SK-N-SH (cell line): ENCODE data around the gene MYLK. TPM values are rescaled to one million over a fixed set of nuclear protein-coding genes. Genes with fewer than 3 reads are reported as not detected.
A peak's percentile ranks its signal among the peaks of the same experiment; 100 is the strongest.

ENCODE experiments used
- CTCF ChIA-PET: fragments of 300-600, 350-600 bp; formaldehyde crosslinking; extraction: SDS; loops from one replicate; lab custom pipeline; 2021; lab: Yijun Ruan, JAX
- POLR2A ChIA-PET: fragments of 350-600 bp; sonication (Branson Sonifier 250); formaldehyde crosslinking; extraction: SDS; loops from one replicate; lab custom pipeline; 2020; ENCODE audit warnings: antibody characterized with exemption, inconsistent platforms; lab: Yijun Ruan, JAX
- DNase-seq: peaks from one replicate; pipeline ENCODE4 v3.0.0; 2012
- H2AFZ ChIP-seq: fragments of 200-600 bp; sonication (generic); 2 replicates; pipeline ENCODE4 v1.8.1; 2016; ENCODE audit warnings: antibody characterized with exemption, mild to moderate bottlenecking, low read depth
- H3F3A ChIP-seq: fragments of 200-600 bp; sonication (generic); replicated peaks from 2 replicates; pipeline ENCODE3; 2016; ENCODE audit warnings: antibody characterized with exemption, mild to moderate bottlenecking; ENCODE audit not compliant: insufficient read depth
- H3K27ac ChIP-seq, 2 experiments: fragments of 200-500 bp in 1 of 2; fragments of 200-600 bp in 1 of 2; sonication (Bioruptor generic) in 1 of 2; sonication (generic), shearing (Covaris generic) in 1 of 2; 2 replicates each; pipeline versions ENCODE4 v1.5.1 to v1.6.1; 2014 to 2016; ENCODE audit warnings: low read depth in 2 of 2, inconsistent platforms in 1 of 2, low read length in 1 of 2, mild to moderate bottlenecking in 1 of 2, mixed read lengths in 1 of 2
- H3K27me3 ChIP-seq: fragments of 200-600 bp; sonication (generic), shearing (Covaris generic); 2 replicates; pipeline ENCODE4 v1.6.1; 2016; ENCODE audit warnings: mixed run types; ENCODE audit not compliant: insufficient read depth
- H3K36me3 ChIP-seq, 2 experiments: fragments of 200-500 bp in 1 of 2; fragments of 200-600 bp in 1 of 2; sonication (Bioruptor generic) in 1 of 2; sonication (generic) in 1 of 2; replicated peaks in 1 of 2; 2 replicates each; pipeline versions ENCODE3 to v1.5.1; 2014 to 2016; ENCODE audit warnings: low read length in 1 of 2, mild to moderate bottlenecking in 1 of 2; ENCODE audit not compliant: insufficient read depth in 2 of 2, control insufficient read depth in 1 of 2
- H3K4me1 ChIP-seq, 2 experiments: fragments of 200-500 bp in 1 of 2; fragments of 200-600 bp in 1 of 2; sonication (Bioruptor generic) in 1 of 2; sonication (generic), shearing (Covaris generic) in 1 of 2; 2 replicates each; pipeline versions ENCODE4 v1.5.1 to v1.6.1; 2014 to 2016; ENCODE audit warnings: low read depth in 1 of 2, low read length in 1 of 2, mixed run types in 1 of 2; ENCODE audit not compliant: insufficient read depth in 2 of 2, control insufficient read depth in 1 of 2
- H3K4me2 ChIP-seq: fragments of 200-600 bp; sonication (generic), shearing (Covaris generic); 2 replicates; pipeline ENCODE4 v1.6.1; 2017; ENCODE audit warnings: mixed run types
- H3K4me3 ChIP-seq, 2 experiments: fragments of 200-500 bp in 1 of 2; fragments of 200-600 bp in 1 of 2; sonication (Bioruptor generic) in 1 of 2; sonication (generic), shearing (Covaris generic) in 1 of 2; 2 replicates each; pipeline versions ENCODE4 v1.5.1 to v1.8.1; 2014 to 2016; ENCODE audit warnings: low read depth in 2 of 2, inconsistent platforms in 1 of 2, low read length in 1 of 2, mild to moderate bottlenecking in 1 of 2, mixed read lengths in 1 of 2, moderate library complexity in 1 of 2
- H3K79me2 ChIP-seq: fragments of 200-600 bp; sonication (generic); 2 replicates; pipeline ENCODE4 v1.8.1; 2017; ENCODE audit warnings: mild to moderate bottlenecking; ENCODE audit not compliant: insufficient read depth
- H3K9ac ChIP-seq: fragments of 200-600 bp; sonication (generic); 2 replicates; pipeline ENCODE4 v1.6.1; 2017; ENCODE audit warnings: mixed run types
- H3K9me2 ChIP-seq: fragments of 200-600 bp; sonication (generic); 2 replicates; pipeline ENCODE4 v1.6.1; 2017; ENCODE audit warnings: mixed run types
- H3K9me3 ChIP-seq: fragments of 200-600 bp; sonication (generic); 2 replicates; pipeline ENCODE4 v1.6.1; 2017; ENCODE audit warnings: mixed run types, mild to moderate bottlenecking, moderate library complexity
- H4K20me1 ChIP-seq: fragments of 200-600 bp; sonication (generic); 2 replicates; pipeline ENCODE4 v1.6.1; 2017; ENCODE audit warnings: mild to moderate bottlenecking, mixed run types; ENCODE audit not compliant: insufficient read depth
- CTCF ChIP-seq: fragments of 200-600 bp; sonication (generic); IDR thresholded peaks from 2 replicates; pipeline ENCODE4 v1.6.1; 2017; ENCODE audit warnings: antibody characterized with exemption, mild to moderate bottlenecking, moderate library complexity
- EP300 ChIP-seq, 2 experiments: IDR thresholded peaks; 2 replicates each; pipeline versions ENCODE4 v1.4.0 to v1.6.1; 2012; ENCODE audit warnings: borderline replicate concordance in 1 of 2, low read depth in 1 of 2, low read length in 1 of 2
- FOXJ3 ChIP-seq: sonication (generic); formaldehyde crosslinking; IDR thresholded peaks from 2 replicates; pipeline ENCODE4 v1.5.1; 2020; ENCODE audit warnings: mild to moderate bottlenecking, missing genetic modification reagents
- GABPA ChIP-seq: IDR thresholded peaks from 2 replicates; pipeline ENCODE4 v1.4.0; 2012; ENCODE audit warnings: low read depth, mild to moderate bottlenecking
- IRF3 ChIP-seq: fragments of 150-350 bp; IDR thresholded peaks from 2 replicates; pipeline ENCODE4 v1.6.1; 2016; ENCODE audit warnings: mild to moderate bottlenecking, low read depth, low read length
- JUND ChIP-seq: IDR thresholded peaks from 2 replicates; pipeline ENCODE4 v1.4.0; 2012
- MAX ChIP-seq: IDR thresholded peaks from 2 replicates; pipeline ENCODE4 v1.4.0; 2012; ENCODE audit warnings: low read depth
- MEF2A ChIP-seq: IDR thresholded peaks from 2 replicates; pipeline ENCODE4 v1.4.0; 2012; ENCODE audit warnings: low read depth, borderline replicate concordance
- MXI1 ChIP-seq: IDR thresholded peaks from 2 replicates; pipeline ENCODE4 v1.6.1; 2012; ENCODE audit warnings: mild to moderate bottlenecking, low read depth, low read length, improper control_type of control experiment
- REST ChIP-seq: IDR thresholded peaks from 2 replicates; pipeline ENCODE4 v1.6.1; 2012; ENCODE audit warnings: mild to moderate bottlenecking, low read depth, low read length, moderate library complexity
- RFX5 ChIP-seq: IDR thresholded peaks from 2 replicates; pipeline ENCODE4 v1.6.1; 2012; ENCODE audit warnings: mild to moderate bottlenecking, improper control_type of control experiment, low read length
- USF1 ChIP-seq: IDR thresholded peaks from 2 replicates; pipeline ENCODE4 v1.4.0; 2012; ENCODE audit warnings: low read depth, borderline replicate concordance
- USF2 ChIP-seq: fragments of 150-350 bp; IDR thresholded peaks from 2 replicates; pipeline ENCODE4 v1.6.1; 2017; ENCODE audit warnings: antibody characterized with exemption, low read length, low read depth, borderline replicate concordance
- YY1 ChIP-seq: IDR thresholded peaks from 2 replicates; pipeline ENCODE4 v1.4.0; 2012; ENCODE audit warnings: low read depth, mild to moderate bottlenecking
- ZBTB33 ChIP-seq: IDR thresholded peaks from 2 replicates; pipeline ENCODE4 v1.4.0; 2012; ENCODE audit warnings: low read depth, borderline replicate concordance
- WGBS: methylation state at CpG from one replicate; pipeline ENCODE4 v1.1.6; 2017; ENCODE audit warnings: low lambda C conversion rate; 5-methylcytosine and 5-hydroxymethylcytosine counted together
- polyA plus RNA-seq, 3 experiments: library from polyadenylated mRNA; depleted of rRNA; stranded (reverse); fragments of >200 nt; gene quantifications; 2 replicates each; pipeline ENCODE4 v1.2.3, GENCODE V29; 2012

Gene MYLK
- polyA plus RNA-seq, 1 of the 3 experiments (the other 2 are of a cell fraction): 272 TPM

- POLR2A ChIA-PET: no interaction called here
- H3K4me1 ChIP-seq: peaks cover 0 to 47% of the 10 kb centered on the region in 2 experiments; a peak in 1 of 4 replicates
- WGBS: 71% methylated on average over 3 of the region's 3 CpGs
- no peak overlapping the region for H3K4me2 ChIP-seq
- TF ChIP-seq ZBTB33 (no peak), IRF3 (no peak), MAX (no peak), USF1 (no peak), GABPA (no peak), MEF2A (no peak), USF2 (no peak), JUND (no peak)
- no peaks in the 10 kb centered on the region for H3K9me2 ChIP-seq
- no peak for DNase-seq
- H3K4me3 ChIP-seq: no peak overlapping the region
- no peaks in the 10 kb centered on the region for H3K27me3 ChIP-seq
- H2AFZ ChIP-seq: no peak overlapping the region
- no peaks in the 10 kb centered on the region for H3K9me3 ChIP-seq
- no peaks in the 10 kb centered on the region for H4K20me1 ChIP-seq
- peaks cover 38% of the 10 kb centered on the region for H3K79me2 ChIP-seq
- peaks cover 13% of the 10 kb centered on the region for H3F3A ChIP-seq
- peaks cover 57 to 62% of the 10 kb centered on the region in 2 experiments for H3K36me3 ChIP-seq
- H3K9ac ChIP-seq: no peak overlapping the region
- CTCF ChIA-PET: interaction anchor here (1.7 to 2.4 kb wide), 3 partner anchors 11 to 79 kb away, joined by 5 to 6 read pairs (median 5); no protein-coding TSS in a partner anchor
- peak overlapping the region in 1 of 2 experiments; percentile 75; a peak in 2 of 4 replicates for H3K27ac ChIP-seq
Measured at GRCh38 chr3:123802007-123802625, 82.0 kb downstream of the MYLK start.

GRCh38 chr3:123801474-123801873, 82.7 kb downstream of the MYLK start:
- ChIA-PET POLR2A (no interaction called here), CTCF (interaction anchor here (1.2 to 2.4 kb wide), 2 partner anchors 11 to 149 kb away, joined by 4 to 6 read pairs; no protein-coding TSS in a partner anchor)
- Histone ChIP-seq H3K9me3 (no peaks in the 10 kb centered on the region), H3K4me1 (peaks cover 0 to 47% of the 10 kb centered on the region in 2 experiments; a peak in 1 of 4 replicates), H3K79me2 (peaks cover 39% of the 10 kb centered on the region), H3K27me3 (no peaks in the 10 kb centered on the region), H3K4me3 (no peak overlapping the region), H3F3A (peaks cover 13% of the 10 kb centered on the region), H2AFZ (no peak overlapping the region), H3K9ac (no peak overlapping the region), H3K9me2 (no peaks in the 10 kb centered on the region), H3K36me3 (peaks cover 57 to 64% of the 10 kb centered on the region in 2 experiments), H3K27ac (no peak overlapping the region), H4K20me1 (no peaks in the 10 kb centered on the region), H3K4me2 (no peak overlapping the region)
- DNase-seq: no peak
- TF ChIP-seq MXI1: no peak
- TF ChIP-seq REST: no peak
- TF ChIP-seq YY1: no peak
- TF ChIP-seq EP300 (IDR thresholded peaks at IDR 0.05; ENCODE audit: borderline replicate concordance in 1 of 2, low read depth in 1 of 2, low read length in 1 of 2): no peak
- TF ChIP-seq CTCF: no peak
- no peak for TF ChIP-seq FOXJ3 (CRISPR knock-in tag)
- no peak for TF ChIP-seq RFX5
